Ovary (tissue), 3 donors: ENCODE results near the gene UBA5.

Experiments
- CTCF ChIP-seq, 3 donors: fragments of 450-650 bp in 2 of 3; fragments of 200-600 bp in 1 of 3; IDR thresholded peaks; one replicate each; pipeline versions ENCODE4 v1.5.1 to v1.8.0; 2016 to 2022; ENCODE audit warnings: antibody characterized with exemption in 3 of 3, mild to moderate bottlenecking in 1 of 3
- POLR2A ChIP-seq: fragments of 450-650 bp; IDR thresholded peaks from one replicate; pipeline ENCODE4 v1.6.1; 2017; ENCODE audit warnings: antibody characterized with exemption, mild to moderate bottlenecking, moderate library complexity
- donor health status: DM: no; HTN: no; CAD: no.

GRCh38 chr3:132695422-132695821 is 35.3 kb downstream of the UBA5 start:
- TF ChIP-seq CTCF (IDR thresholded peaks at IDR 0.05) (no peak), POLR2A (no peak)
